NCI-H345 treated with DMSO at 0.1 percent for 48 hours (cell line): Measurements from ENCODE around the gene CELF1.

Experiments used
- DNase-seq: peaks from one replicate; lab custom pipeline; 2025; ENCODE audit not compliant: unreplicated experiment; lab: John Stamatoyannopoulos, UW

CELF1 gene

DNA sequence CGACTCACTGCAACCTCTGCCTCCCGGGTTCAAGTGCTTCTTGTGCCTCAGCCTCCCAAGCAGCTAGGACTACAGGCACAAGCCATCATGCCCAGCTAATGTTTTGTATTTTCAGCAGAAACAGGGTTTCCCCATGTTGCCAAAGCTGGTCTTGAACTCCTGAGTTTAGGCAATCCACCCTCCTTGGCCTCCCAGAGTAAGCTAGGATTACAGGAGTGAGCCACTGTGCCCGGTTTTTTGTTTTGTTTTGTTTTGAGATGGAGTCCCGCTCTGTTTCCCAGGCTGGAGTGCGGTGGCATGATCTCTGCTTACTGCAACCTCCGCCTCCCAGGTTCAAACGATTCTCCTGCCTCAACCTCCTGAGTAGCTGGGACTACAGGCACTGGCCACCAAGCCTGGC, 41.0 kb downstream of the CELF1 start:
- DNase-seq: no peak

DNA sequence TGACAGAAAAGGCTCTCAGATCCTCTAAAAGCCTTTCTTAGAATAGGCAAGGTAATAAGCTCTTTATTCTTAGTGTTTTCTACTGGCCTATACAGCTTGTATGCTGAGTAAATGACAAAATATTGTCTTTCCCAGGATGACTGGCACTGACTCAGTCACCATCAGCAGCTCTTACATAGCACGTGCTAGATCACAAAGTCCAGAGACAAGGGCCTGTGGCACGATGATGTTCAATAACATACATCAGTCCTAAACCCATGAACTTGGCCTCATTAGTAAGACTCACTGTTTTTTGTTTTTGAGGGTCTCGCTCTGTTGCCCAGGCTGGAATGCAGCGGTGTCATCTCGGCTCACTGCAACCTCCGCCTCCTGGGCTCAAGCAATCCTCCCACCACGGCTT, 42.7 kb downstream of the CELF1 start:
- no peak for DNase-seq

DNA sequence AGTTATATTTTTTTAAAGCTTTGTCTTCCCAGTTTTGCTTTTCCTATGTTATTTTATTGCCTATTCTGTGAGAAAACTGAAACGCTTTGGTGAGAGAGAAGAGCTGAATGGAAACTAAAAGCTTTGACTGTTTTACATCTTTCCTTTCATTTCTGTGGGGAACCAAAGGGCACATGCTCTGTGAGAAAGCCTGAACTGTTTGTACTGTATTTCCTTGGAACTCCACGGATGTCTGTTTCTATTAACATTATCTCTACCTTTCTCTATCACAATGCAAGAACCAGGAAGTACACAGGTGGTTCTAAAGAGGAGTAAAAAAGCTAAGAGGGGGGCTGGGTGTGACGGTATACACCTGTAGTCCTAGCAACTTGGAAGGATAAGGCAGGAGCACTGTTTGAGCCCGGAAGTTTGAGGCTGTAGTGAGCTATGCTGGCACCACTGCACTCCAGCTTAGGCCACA, 43.8 kb downstream of the CELF1 start:
- no peak for DNase-seq

DNA sequence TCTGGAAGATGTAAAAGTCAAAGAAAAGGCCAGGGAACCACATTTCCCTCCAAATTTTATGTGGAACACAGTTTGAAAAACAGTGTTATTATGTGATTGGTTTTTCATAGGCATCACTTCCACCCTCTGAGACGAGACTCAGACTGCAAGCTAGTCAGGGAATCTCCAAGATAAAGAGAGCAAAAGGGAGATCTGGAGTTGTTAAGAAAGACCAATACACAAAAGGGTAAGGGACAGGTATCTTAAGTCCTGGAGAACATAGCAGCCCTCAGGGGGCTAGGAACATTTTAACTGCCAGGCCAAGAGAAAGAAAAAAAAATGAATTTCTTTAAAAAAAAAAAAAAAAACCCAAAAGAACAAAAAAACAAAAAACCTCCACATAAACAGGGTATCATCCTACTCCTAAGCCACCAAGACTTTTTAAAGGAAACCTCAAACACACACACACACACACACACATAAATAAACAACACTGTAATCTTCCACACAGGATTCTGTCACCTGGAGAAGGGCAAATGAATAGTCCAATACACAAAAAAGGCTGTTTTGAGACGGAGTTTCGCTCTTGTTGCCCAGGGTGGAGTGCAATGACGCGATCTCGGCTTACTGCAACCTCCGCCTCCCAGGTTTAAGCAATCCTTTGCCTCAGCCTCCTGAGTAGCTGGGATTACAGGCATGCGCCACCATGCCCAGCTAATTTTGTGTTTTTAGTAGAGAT, 44.5 kb downstream of the CELF1 start:
- no peak for DNase-seq

DNA sequence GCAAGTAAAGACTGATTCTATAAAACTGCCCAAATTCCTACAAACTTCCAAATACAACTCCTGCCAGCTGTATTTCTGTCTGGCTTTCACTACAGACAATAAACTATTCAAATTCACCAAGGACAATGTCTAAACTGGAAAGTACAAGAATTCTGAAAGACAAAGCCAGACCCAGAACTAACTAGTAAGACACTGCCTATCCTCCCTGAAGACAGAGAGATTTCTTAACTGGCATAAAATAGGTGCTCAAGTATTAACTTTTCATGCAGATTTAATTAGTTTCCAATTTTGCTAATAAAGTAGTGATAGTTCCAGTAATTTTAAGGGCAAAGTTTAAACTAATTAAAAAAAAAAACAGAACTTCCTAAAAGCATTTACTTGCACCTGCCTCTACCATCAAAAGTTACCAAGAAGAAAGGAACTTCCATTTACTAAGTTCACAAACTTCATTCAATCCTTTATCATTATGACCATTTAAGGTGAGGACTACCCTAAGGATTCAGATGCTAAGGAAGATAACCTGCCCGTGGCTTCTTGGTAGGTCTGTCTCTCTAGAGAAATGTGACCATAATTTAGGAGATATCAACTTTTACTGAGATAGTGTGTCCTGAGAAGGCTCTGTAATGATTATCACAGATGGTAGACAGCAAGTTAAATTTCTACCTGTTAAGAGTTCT, 45.2 kb downstream of the CELF1 start:
- DNase-seq: no peak

DNA sequence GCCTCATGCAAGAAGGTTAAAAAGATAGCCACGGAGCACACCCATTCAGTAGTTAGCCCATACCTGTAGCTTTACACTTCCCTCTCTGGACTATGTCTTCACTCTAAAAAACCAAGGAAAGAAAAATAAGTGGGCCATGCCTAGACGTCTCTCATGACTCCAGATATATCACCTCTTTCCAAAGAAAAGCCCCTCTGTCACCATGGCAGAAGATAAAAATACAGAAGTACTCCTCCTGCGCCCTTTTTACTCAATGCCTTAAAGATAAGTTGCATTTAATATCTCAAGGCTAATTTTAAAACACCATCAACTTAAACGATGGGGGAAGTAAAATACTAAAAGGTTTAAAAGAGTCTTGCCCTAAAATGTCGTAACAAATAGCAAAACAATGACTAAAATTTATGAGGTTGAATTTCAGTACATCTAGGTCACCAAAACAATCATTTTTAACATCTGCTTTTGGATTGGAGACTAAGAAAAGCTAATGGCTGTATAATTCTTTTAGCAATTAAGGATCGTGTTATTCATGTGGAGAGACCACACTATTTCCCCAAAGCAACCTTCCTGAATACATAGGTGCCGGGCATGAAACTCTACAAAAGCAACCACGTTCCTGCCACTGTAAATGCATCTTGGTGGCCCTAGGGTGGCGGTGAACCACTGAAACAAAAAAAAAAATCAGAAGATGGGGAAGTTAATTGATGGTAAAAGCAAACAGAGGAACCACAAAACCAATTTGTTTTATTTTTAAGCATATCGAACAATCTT, 46.0 kb downstream of the CELF1 start:
- no peak for DNase-seq

DNA sequence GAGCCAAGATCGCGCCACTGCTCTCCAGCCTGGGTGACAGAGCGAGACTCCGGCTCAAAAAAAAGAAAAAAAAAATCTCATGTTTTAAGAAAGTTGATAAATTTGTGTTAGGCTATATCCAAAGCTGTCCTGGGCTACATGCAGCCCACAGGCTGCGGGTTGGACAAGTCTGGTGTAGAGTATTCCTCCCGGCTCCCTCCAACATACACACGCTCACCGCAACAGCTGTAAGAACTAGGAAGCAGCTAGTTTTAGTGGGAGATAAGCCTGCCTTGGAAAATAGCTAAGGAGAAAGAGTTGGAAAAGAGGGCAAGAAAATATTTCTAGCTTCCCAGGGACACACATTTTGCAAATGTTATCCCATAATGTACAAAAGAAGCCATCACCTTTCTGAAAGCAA, 46.6 kb downstream of the CELF1 start:
- DNase-seq: no peak

DNA sequence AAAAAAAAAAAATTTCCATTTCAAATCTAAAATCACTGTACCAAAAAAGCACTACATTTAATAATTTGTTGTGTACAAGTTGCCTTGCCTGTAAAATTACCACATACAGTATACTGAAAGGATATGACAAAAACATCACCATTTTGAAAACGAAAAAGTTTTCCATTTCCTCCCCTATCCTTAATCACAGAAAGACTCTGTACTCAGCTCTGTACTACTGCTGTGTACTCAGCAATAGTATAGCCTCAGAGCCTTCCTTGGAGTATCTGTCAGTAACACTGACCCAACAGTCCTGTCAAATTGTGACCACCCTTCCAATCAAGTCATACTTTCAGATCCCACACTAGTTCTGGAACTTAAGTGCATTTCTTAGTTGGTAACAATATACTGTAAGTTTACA, 48.0 kb downstream of the CELF1 start:
- DNase-seq: no peak

DNA sequence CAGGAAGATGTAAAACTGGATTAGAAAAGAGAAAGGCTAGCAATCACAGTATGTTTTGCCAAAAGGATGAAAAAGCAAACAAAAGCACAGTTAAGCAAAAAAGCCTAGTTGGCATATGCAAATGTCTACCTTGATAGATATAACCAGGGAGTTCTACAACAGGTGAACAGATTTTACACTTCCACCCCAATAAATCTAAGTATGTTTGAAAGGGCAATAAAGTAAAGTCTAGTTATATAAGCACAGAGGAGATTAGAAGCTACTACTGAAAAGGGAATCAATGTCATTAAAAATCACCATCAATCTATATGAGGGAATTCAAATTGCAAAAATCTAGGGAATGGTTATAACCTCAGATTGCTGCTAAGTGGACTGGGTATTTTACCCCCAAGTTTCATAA, 49.7 kb downstream of the CELF1 start:
- no peak for DNase-seq

DNA sequence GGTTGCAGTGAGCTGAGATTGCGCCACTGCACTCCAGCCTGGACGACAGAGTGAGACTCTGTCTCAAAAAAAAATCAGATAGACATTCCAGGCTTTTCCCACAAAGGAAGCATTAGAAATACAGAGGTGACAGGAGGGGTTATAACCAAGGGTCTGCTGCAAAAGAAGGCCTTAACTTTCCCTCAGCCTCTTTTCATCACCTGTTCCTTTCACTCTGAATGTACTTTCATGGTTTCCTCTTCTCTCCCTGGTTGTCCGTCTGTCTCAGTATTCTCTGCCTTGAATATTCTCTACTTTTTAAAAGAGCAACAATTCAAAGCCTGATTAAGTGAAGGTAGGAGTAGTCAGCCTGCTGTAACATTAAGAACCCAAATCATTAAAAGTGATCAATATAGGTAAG, 50.2 kb downstream of the CELF1 start:
- DNase-seq: no peak

DNA sequence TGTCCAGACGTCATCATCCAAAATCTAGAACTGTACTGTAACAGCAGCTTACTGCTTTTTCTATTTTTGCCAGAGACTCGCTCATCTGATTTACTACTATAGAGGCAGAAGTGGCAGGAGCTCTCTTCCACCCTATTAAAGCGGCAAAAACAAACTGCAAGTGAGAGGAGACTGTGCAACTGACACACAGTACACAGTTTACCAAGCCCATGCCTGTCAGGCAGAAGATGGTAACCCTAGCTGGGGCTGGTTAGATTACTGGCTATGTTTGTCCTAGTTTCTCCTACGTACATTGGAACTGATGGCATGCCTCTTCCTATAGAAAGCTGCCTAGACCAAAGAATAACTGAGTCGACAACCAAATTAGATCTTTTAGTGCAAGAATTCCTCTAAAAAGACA, 51.8 kb downstream of the CELF1 start:
- no peak for DNase-seq

DNA sequence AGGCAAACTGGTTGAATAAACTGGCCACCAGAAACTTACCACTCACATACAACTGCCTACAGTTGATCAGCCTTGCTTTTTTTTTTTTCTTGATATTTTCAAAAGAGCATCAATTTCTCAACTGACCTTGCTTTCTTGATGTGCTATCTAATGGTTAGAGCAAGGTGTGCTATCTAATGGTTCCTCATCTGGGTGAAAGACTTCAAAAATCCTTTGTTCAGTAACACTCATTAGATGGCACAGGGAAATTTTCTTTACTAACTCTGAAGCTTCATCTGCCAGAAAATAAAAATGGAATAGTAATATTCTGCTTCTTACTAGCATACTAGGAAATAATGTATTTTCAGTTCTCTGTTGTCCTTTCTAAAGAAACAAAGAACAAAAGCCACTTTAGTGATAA, 52.8 kb downstream of the CELF1 start:
- DNase-seq: no peak

DNA sequence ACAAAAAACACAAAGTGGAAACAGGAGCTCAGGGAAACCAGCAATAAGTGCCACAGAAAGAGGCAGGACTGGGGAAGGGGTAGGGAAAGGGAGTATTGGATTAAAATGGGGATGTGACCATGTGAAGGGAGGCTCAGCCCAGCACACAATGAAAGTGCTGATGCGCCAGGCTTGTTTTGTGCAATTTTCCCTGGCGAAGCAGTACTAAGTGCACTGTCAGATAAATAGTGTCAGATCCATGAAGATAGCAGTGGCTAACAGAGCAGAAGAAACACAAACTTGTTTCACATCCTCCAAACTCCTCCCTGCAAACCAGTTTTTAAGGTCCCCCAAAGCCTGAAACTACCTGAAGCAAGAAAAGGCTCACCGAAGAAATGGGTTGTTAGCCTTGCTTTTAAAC, 53.3 kb downstream of the CELF1 start:
- no peak for DNase-seq

DNA sequence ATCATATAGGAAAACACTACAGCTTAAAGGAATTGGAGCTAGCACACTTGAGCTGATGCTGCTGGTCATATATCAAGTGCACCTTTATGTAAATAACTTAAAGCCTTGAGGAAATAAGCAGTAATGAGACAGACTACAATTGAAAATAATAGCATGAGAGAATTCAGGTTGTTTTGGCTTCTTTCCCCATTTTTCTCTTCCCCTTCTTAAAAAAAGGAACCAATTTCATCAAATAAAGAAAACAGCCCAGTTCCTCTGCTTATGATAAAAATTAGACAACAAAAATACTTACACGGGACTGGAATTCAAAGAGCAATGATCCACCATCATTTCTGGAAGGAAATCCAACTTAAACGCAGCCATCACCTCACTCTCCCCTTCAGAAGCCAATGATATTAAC, 53.8 kb downstream of the CELF1 start:
- no peak for DNase-seq

DNA sequence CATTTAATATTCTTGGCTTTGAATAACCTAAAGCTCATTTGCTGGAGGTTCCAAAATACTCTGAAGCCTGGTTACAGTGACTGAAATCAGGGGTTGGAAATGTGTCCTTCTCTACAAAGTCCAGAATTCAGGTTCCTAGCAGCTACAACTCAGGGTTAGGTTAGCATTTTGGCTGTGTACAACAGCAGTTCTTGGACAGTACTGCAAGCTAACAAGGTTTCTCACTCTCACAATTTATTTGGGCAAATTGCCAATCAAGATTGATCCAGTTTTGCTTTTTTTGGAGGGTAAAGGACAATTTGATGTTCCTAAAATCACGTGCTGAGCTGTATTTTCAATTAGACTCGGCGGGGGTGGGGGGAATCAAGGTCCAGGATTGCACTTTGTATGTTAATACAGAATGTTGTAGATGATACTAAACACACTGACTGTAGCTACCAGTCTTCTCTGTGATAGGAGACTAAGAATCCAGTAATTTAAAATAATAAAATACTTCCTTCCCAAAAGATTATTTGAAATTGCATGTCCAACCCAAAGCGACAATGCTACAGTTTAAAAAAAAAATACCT, 54.3 kb downstream of the CELF1 start:
- no peak for DNase-seq

DNA sequence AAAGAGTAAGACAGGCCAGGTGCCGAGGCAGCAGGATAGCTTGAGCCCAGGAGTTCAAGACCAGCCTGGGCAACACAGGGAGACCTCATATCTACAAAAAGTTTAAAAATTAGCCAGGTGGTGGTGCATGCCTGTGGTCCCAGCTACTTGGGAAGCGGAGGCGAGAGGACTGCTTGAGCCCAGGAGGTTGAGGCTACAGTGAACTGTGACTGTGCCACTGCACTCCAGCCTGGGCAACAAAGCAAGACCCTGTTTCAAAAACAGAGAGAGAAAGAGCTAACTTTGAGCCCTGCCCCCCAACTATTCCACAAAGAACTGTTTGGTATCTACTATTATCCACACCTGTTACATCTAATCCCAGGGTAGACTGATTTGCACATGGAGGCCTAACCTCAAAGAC, 54.8 kb downstream of the CELF1 start:
- DNase-seq: no peak

DNA sequence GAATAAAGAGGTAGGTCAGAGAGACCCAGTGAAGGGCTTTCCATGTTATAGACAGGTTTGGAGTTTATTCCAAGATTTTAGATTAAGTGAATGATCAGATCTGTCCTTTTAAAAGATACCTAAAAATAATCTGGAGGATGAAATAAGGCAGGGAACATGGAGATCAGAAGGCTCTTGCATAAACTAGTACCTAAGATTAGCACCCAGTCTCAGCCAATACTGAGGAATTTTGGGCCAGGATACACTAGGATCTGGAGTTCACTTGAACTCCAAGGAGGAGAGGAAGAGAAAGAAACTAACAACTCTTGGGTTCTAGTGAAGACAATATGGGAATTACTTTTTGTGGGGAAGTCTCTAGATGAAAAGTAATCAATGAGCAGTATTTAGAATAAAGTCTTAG, 56.1 kb downstream of the CELF1 start:
- no peak for DNase-seq

DNA sequence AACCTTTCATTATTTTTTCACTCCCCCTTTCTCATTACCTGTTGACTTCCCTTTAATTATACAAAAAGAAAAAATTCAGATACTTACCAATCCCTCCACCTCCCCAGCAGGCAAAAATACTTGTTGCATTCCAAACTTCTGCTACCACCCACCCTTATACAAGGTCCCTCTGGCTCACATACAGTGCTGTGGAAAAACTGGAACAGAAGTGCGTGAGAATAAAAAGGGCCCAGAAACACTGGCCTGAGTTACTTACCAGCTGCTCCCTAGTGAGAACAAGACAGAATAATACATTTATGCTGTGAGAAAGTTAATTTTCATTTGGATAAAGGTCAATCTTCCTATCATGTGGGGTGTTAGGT, 57.1 kb downstream of the CELF1 start:
- DNase-seq: no peak

DNA sequence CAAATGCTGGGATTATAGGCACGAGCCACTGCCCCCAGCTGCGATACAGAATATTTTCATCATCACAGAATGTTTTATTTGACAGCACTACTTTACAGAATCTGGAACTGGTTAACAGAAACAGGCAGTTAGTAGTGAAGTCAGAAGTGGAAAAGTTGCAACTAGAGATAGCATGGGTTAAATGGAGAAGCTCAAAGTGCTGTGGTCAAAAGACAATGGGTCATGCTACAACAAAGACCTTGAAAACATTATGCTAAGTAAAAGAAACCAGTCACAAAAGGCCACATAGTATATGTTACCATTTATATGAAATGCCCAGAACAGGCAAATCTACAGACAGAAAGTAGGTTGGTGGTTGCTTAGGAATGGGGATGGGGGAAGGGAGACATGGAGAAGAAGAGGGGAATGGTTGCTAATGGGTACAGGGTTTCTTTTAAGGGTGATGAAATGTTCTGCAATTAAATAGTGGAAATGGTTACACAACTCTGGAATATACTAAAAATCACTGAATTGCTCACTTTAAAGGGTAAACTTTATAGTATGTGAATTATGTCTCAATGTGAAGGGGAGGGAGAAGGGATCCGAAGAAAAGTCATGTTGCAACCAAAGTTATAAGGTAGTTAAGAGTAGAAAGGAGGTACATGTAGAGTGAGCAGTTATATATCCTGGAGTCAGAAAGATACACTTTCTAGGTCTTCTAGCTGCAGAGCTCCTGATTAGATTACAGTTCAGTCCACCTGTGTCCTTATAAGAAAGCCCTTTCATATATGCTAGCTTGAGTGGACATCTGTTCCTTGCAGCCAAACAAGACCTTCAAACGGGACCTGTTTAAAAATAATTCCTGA, 57.7 kb downstream of the CELF1 start:
- DNase-seq: no peak

DNA sequence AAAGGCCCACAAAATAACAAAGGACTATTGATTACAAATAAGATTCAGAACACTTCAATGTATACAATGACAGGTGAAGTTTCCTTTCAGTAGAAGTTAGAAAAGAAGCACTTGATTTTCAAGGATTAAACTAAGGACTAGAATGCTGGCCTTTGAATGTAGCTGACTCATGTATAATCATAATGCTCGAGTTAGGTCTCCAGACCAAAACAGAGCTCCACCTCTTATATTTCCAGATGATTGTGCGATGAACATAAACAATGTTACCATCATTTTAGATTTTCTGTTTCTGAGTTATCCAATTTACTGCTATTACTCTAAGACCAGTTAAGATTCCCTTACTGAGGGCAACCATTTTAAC, 63.6 kb downstream of the CELF1 start:
- DNase-seq: no peak
